Neural cell (in vitro differentiated cells): ENCODE measurements around the gene GRIK2.

Source experiments
- RAD21 ChIP-seq: fragments of 450-650 bp; conservative IDR thresholded peaks from 2 replicates; pipeline ENCODE4 v1.6.1; 2014; ENCODE audit warnings: antibody characterized with exemption, mild to moderate bottlenecking, moderate library complexity
- REST ChIP-seq: IDR thresholded peaks from 2 replicates; pipeline ENCODE4 v1.6.1; 2012; ENCODE audit warnings: borderline replicate concordance
- TAF1 ChIP-seq: IDR thresholded peaks from 2 replicates; pipeline ENCODE4 v1.6.1; 2012; ENCODE audit warnings: low read depth
- TF ChIP-seq, protein P1 (sequence below): fragments of 450-650 bp; IDR thresholded peaks from 2 replicates; pipeline ENCODE4 v1.5.1; 2014; ENCODE audit warnings: antibody characterized with exemption, mild to moderate bottlenecking, moderate library complexity; ENCODE audit not compliant: poor library complexity, severe bottlenecking

- no peak for TF ChIP-seq REST
- TF ChIP-seq, protein P1, sequence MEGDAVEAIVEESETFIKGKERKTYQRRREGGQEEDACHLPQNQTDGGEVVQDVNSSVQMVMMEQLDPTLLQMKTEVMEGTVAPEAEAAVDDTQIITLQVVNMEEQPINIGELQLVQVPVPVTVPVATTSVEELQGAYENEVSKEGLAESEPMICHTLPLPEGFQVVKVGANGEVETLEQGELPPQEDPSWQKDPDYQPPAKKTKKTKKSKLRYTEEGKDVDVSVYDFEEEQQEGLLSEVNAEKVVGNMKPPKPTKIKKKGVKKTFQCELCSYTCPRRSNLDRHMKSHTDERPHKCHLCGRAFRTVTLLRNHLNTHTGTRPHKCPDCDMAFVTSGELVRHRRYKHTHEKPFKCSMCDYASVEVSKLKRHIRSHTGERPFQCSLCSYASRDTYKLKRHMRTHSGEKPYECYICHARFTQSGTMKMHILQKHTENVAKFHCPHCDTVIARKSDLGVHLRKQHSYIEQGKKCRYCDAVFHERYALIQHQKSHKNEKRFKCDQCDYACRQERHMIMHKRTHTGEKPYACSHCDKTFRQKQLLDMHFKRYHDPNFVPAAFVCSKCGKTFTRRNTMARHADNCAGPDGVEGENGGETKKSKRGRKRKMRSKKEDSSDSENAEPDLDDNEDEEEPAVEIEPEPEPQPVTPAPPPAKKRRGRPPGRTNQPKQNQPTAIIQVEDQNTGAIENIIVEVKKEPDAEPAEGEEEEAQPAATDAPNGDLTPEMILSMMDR, result no peak
- TF ChIP-seq TAF1, result no peak
- no peak for TF ChIP-seq RAD21
These were observed 409.6 kb downstream of the GRIK2 start for GRCh38 chr6:101803136-101803535.
